DOHH2 (cell line): ENCODE measurements around the gene HINT3.

Experiments used
- EZH2phosphoT487 ChIP-seq: fragments of 200-600 bp; sonication (generic); IDR thresholded peaks from 2 replicates; pipeline ENCODE4 v1.6.1; 2017; ENCODE audit warnings: borderline replicate concordance, mild to moderate bottlenecking, antibody characterized with exemption, low read length, moderate library complexity, mixed read lengths
- TF ChIP-seq, protein P1 (sequence below): fragments of 200-600 bp; sonication (generic); IDR thresholded peaks from one replicate; pipeline ENCODE4 v1.5.1; 2014; ENCODE audit warnings: antibody characterized with exemption, mild to moderate bottlenecking, low read depth, low read length; ENCODE audit not compliant: poor library complexity, severe bottlenecking

DNA sequence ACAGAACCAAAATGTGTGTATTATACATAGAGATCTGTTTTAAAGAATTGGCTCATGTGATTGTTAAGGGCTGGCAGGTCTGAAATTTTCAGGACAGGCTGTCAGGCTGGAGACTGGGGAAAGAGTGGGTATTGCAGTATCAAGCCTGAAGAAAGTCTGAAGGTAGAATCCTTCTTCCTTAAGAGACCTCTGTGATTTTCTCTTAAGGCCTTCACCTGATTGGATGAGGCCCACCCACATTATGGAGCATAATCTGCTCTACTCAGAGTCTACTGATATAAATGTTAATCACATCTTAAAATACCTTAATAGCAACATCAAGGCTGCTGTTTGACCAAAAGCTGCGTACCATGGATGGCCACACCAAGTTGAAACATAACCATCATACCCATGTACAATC lies 43.4 kb upstream of the HINT3 start:
- TF ChIP-seq, protein P1, sequence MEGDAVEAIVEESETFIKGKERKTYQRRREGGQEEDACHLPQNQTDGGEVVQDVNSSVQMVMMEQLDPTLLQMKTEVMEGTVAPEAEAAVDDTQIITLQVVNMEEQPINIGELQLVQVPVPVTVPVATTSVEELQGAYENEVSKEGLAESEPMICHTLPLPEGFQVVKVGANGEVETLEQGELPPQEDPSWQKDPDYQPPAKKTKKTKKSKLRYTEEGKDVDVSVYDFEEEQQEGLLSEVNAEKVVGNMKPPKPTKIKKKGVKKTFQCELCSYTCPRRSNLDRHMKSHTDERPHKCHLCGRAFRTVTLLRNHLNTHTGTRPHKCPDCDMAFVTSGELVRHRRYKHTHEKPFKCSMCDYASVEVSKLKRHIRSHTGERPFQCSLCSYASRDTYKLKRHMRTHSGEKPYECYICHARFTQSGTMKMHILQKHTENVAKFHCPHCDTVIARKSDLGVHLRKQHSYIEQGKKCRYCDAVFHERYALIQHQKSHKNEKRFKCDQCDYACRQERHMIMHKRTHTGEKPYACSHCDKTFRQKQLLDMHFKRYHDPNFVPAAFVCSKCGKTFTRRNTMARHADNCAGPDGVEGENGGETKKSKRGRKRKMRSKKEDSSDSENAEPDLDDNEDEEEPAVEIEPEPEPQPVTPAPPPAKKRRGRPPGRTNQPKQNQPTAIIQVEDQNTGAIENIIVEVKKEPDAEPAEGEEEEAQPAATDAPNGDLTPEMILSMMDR: no peak
- TF ChIP-seq EZH2phosphoT487: no peak
